ENCODE measurements around the gene CCDC106. TPM values are rescaled to one million over a fixed set of nuclear protein-coding genes. Genes with fewer than 3 reads are reported as not detected.
A peak's percentile ranks its signal among the peaks of the same experiment; 100 is the strongest.

CCDC106 gene
- total RNA-seq, 2 experiments from 2014 or later = 8.8 to 11.2 TPM

- no peak for TF ChIP-seq CTCF (IDR thresholded peaks at IDR 0.05)
- no peak for ATAC-seq
- no peak for DNase-seq
- Mint-ChIP-seq H3K27me3 (no peaks in the 10 kb centered on the region), H3K27ac (no peak overlapping the region), H3K4me3 (no peak overlapping the region), H3K4me1 (ENCODE audit: low read depth) (peaks cover 34% of the 10 kb centered on the region), H3K9me3 (no peaks in the 10 kb centered on the region), H3K36me3 (ENCODE audit: low read depth) (peaks cover 42% of the 10 kb centered on the region)
- ChIA-PET CTCF (interaction anchor here (3.0 kb wide), 1 partner anchor 10 kb away, joined by 15 read pairs; the partner anchor contains the start of gene ZNF865), POLR2A (interaction anchor here (1.3 kb wide), 1 partner anchor 10 kb away, joined by 5 read pairs; no protein-coding TSS in a partner anchor)
- intact Hi-C loops (cut with micrococcal nuclease) = no loop called here
These were observed 31.6 kb upstream of the CCDC106 start for GRCh38 chr19:55616395-55616875.

- ChIA-PET POLR2A (interaction anchor here (0.6 kb wide), 1 partner anchor 61 kb away, joined by 5 read pairs; no protein-coding TSS in a partner anchor), CTCF (interaction anchor here (3.0 kb wide), 1 partner anchor 11 kb away, joined by 15 read pairs; the partner anchor contains the start of gene ZNF865)
These were observed 30.6 kb upstream of the CCDC106 start for GRCh38 chr19:55617426-55617825.

GRCh38 chr19:55618426-55618825 is 29.6 kb upstream of the CCDC106 start:
- CTCF ChIA-PET = interaction anchor here (1.8 to 3.0 kb wide), 2 partner anchors 12 to 14 kb away, joined by 4 to 15 read pairs; partner anchors contain the start of gene ZNF865
- ATAC-seq = no peak
- POLR2A ChIA-PET = interaction anchor here (1.3 to 4.0 kb wide), 3 partner anchors 12 to 19 kb away, joined by 3 to 26 read pairs (median 4); partner anchors contain the start of genes FIZ1 and ZNF865

More at GRCh38 chr19:55617426-55617825, 30.6 kb upstream of the CCDC106 start:
- H3K9me3 Mint-ChIP-seq = no peaks in the 10 kb centered on the region
- intact Hi-C loops (cut with micrococcal nuclease) = no loop called here
- TF ChIP-seq CTCF (IDR thresholded peaks at IDR 0.05) = no peak
- ATAC-seq (no peak), DNase-seq (no peak)
- H3K4me1 Mint-ChIP-seq (ENCODE audit: low read depth) = peaks cover 25% of the 10 kb centered on the region
- peaks cover 42% of the 10 kb centered on the region for H3K36me3 Mint-ChIP-seq (ENCODE audit: low read depth)
- H3K27ac Mint-ChIP-seq = no peak overlapping the region
- no peak overlapping the region for H3K4me3 Mint-ChIP-seq
- H3K27me3 Mint-ChIP-seq = no peaks in the 10 kb centered on the region

GRCh38 chr19:55619286-55619685 is 28.7 kb upstream of the CCDC106 start:
- no peak overlapping the region for H3K27ac Mint-ChIP-seq
- ATAC-seq = no peak
- H3K27me3 Mint-ChIP-seq = no peaks in the 10 kb centered on the region
- POLR2A ChIA-PET = interaction anchor here (0.7 to 4.0 kb wide), 4 partner anchors 13 to 20 kb away, joined by 3 to 26 read pairs (median 4); partner anchors contain the start of genes FIZ1 and ZNF865
- H3K4me3 Mint-ChIP-seq = no peak overlapping the region
- intact Hi-C loops (cut with micrococcal nuclease) = no loop called here
- no peaks in the 10 kb centered on the region for H3K9me3 Mint-ChIP-seq
- CTCF ChIA-PET = interaction anchor here (1.8 to 2.4 kb wide), 2 partner anchors 13 kb away, joined by 4 to 14 read pairs; partner anchors contain the start of gene ZNF865
- DNase-seq = no peak
- peaks cover 34% of the 10 kb centered on the region for H3K4me1 Mint-ChIP-seq (ENCODE audit: low read depth)
- H3K36me3 Mint-ChIP-seq (ENCODE audit: low read depth) = peaks cover 32% of the 10 kb centered on the region
- TF ChIP-seq CTCF (IDR thresholded peaks at IDR 0.05) = no peak

More at GRCh38 chr19:55618426-55618825, 29.6 kb upstream of the CCDC106 start:
- DNase-seq = no peak
- Mint-ChIP-seq H3K27me3 (no peaks in the 10 kb centered on the region), H3K4me3 (no peak overlapping the region), H3K9me3 (no peaks in the 10 kb centered on the region), H3K4me1 (ENCODE audit: low read depth) (peaks cover 27% of the 10 kb centered on the region), H3K36me3 (ENCODE audit: low read depth) (peaks cover 32% of the 10 kb centered on the region), H3K27ac (peak overlapping the region; percentile 20)
- no peak for TF ChIP-seq CTCF (IDR thresholded peaks at IDR 0.05)
- intact Hi-C loops (cut with micrococcal nuclease) = no loop called here
